Lung (tissue), 13 donors: ENCODE results near the gene SPPL2A. TPM values are rescaled to one million over a fixed set of nuclear protein-coding genes. Genes with fewer than 3 reads are reported as not detected.

Source experiments
- ATAC-seq: fragments of 200-7000 bp; cut with Tn5 transposase; one replicate; pipeline ENCODE4 v1.9.1; 2020; ENCODE audit warnings: moderate number of reproducible peaks; ENCODE audit not compliant: insufficient read depth, low FRiP score
- DNase-seq, 3 donors: peaks; one replicate each; pipeline ENCODE4 v3.0.0-alpha.2; 2013 to 2017
- H3K27ac ChIP-seq, 2 donors: one replicate each; pipeline ENCODE4 v1.5.1; 2013; ENCODE audit warnings: mild to moderate bottlenecking in 2 of 2, moderate library complexity in 2 of 2, control low read depth in 1 of 2, inconsistent platforms in 1 of 2, low read depth in 1 of 2, low read length in 1 of 2
- H3K27me3 ChIP-seq, 3 donors: one replicate each; pipeline ENCODE4 v1.5.1; 2013; ENCODE audit warnings: low read length in 2 of 3; ENCODE audit not compliant: control insufficient read depth in 3 of 3, insufficient read depth in 3 of 3
- H3K36me3 ChIP-seq, 4 donors: one replicate each; pipeline ENCODE4 v1.5.1; 2013; ENCODE audit warnings: low read length in 4 of 4, mild to moderate bottlenecking in 1 of 4, moderate library complexity in 1 of 4; ENCODE audit not compliant: control insufficient read depth in 4 of 4, insufficient read depth in 4 of 4
- H3K4me1 ChIP-seq, 5 donors: one replicate each; pipeline ENCODE4 v1.5.1; 2013; ENCODE audit warnings: low read length in 5 of 5, mild to moderate bottlenecking in 2 of 5, moderate library complexity in 1 of 5; ENCODE audit not compliant: control insufficient read depth in 5 of 5, insufficient read depth in 5 of 5
- H3K4me3 ChIP-seq: one replicate; pipeline ENCODE4 v1.5.1; 2013; ENCODE audit warnings: mild to moderate bottlenecking, control low read depth, moderate library complexity
- H3K9ac ChIP-seq, 2 donors: one replicate each; pipeline ENCODE4 v1.5.1; 2013; ENCODE audit warnings: low read length in 2 of 2, control low read depth in 1 of 2; ENCODE audit not compliant: insufficient read depth in 1 of 2
- H3K9me3 ChIP-seq, 4 donors: one replicate each; pipeline ENCODE4 v1.5.1; 2013; ENCODE audit warnings: low read length in 3 of 4, mild to moderate bottlenecking in 1 of 4, moderate library complexity in 1 of 4; ENCODE audit not compliant: control insufficient read depth in 4 of 4, insufficient read depth in 3 of 4
- WGBS, 2 donors: extraction: QIAGEN DNeasy Blood & Tissue Kit; methylation state at CpG; one replicate each; pipeline ENCODE4 v1.1.7; 2013; 5-methylcytosine and 5-hydroxymethylcytosine counted together
- polyA plus RNA-seq, 2 donors: library from polyadenylated mRNA; stranded (reverse); fragments of 200-250 nt; gene quantifications; one replicate each; pipeline ENCODE4 v1.2.1, GENCODE V29; 2013
- small RNA-seq: library from RNA; depleted of rRNA; stranded (forward); fragments of <200 nt; gene quantifications from one replicate; pipeline ENCODE3, GENCODE V24; 2014; ENCODE audit warnings: low replicate concordance
- total RNA-seq, 2 donors: library from RNA; depleted of rRNA in 1 of 2; stranded (reverse); fragments of >200 nt in 1 of 2; gene quantifications; one replicate each; pipeline ENCODE4 v1.2.1, GENCODE V29; 2014 to 2021
- TF ChIP-seq, protein P1 (sequence below): IDR thresholded peaks from 2 replicates; pipeline ENCODE4 v1.5.1; 2012; ENCODE audit warnings: mild to moderate bottlenecking; ENCODE audit errors: control extremely low read depth, extremely low read depth
- donor health status: control.
- donor health status: control.
- donor health status: Bipolar disorder and iron deficiency.
- donor health status: healthy.
- donor health status: DM: yes; HTN: yes; CAD: no.

SPPL2A gene
- total and polyA plus RNA-seq, 4 donors: 36.3 to 147 (median 124) TPM

DNA sequence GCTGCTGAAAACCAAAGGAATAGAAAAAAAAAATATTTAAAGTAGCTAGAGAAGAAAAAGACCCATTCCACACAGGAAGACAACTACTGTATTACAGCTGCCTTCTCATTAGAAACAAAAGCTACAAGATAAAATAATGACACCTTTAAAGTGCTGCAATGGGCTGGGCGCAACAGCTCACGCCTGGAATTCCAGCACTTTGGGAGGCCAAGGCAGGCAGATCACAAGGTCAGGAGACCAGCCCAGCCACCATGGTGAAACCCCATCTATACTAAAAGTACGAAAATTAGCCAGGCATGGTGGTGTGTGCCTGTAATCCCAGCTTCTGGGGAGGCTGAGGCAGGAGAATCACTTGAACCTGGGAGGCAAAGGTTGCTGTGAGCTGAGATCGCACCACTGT is 110.0 kb downstream of the SPPL2A start:
- no peaks in the 10 kb centered on the region for H3K9me3 ChIP-seq

DNA sequence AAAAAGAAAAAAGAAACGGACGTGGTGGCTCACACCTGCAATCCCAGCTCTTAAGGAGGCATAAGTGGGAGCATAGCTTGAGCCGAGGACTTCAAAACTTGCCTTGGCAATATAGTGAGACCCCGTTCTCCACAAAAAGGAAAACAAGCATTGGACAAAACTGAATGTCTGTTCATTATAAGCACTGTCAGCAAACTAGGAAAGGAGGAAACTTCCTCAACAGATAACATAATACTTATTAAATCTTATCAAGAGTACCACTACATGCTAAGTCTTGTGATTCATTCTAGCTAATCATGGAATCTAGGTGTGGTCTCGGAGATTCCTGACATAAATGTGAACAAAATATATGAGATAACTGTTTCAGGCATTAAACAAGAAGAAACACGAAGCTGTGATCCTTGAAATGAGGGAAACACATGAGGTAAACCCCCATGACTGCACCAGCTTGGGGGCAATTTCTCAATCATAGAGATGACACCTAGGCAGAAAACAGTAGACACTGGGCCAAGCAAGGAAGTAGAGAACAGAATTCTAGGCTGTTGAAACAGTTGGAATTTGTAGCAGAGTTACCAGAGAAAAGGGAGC is 112.3 kb downstream of the SPPL2A start:
- Histone ChIP-seq H3K9me3 (no peaks in the 10 kb centered on the region), H3K4me1 (no peaks in the 10 kb centered on the region), H3K36me3 (peaks cover 15 to 34% (median 23%) of the 10 kb centered on the region in 4 donors), H3K4me3 (no peak overlapping the region), H3K27ac (no peak overlapping the region), H3K9ac (no peak overlapping the region), H3K27me3 (no peaks in the 10 kb centered on the region)
- no peak for DNase-seq
- no peak for ATAC-seq
- TF ChIP-seq, protein P1, sequence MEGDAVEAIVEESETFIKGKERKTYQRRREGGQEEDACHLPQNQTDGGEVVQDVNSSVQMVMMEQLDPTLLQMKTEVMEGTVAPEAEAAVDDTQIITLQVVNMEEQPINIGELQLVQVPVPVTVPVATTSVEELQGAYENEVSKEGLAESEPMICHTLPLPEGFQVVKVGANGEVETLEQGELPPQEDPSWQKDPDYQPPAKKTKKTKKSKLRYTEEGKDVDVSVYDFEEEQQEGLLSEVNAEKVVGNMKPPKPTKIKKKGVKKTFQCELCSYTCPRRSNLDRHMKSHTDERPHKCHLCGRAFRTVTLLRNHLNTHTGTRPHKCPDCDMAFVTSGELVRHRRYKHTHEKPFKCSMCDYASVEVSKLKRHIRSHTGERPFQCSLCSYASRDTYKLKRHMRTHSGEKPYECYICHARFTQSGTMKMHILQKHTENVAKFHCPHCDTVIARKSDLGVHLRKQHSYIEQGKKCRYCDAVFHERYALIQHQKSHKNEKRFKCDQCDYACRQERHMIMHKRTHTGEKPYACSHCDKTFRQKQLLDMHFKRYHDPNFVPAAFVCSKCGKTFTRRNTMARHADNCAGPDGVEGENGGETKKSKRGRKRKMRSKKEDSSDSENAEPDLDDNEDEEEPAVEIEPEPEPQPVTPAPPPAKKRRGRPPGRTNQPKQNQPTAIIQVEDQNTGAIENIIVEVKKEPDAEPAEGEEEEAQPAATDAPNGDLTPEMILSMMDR: no peak
- WGBS, 2 donors: 86 to 91% methylated on average over 6 of the region's 6 CpGs

More for the DNA sequence above, 110.0 kb downstream of the SPPL2A start:
- DNase-seq: no peak
- H3K27me3 ChIP-seq: no peaks in the 10 kb centered on the region
- ATAC-seq: no peak
- 86 to 95% methylated on average over 4 of the region's 4 CpGs for WGBS, 2 donors
- H3K27ac ChIP-seq: peak overlapping the region in 1 of 2 donors; percentile 12
- H3K4me3 ChIP-seq: no peak overlapping the region
- TF ChIP-seq, protein P1: no peak
- H3K36me3 ChIP-seq: peaks cover 13 to 20% (median 17%) of the 10 kb centered on the region in 4 donors
- H3K9ac ChIP-seq: no peak overlapping the region
- H3K4me1 ChIP-seq: no peaks in the 10 kb centered on the region

DNA sequence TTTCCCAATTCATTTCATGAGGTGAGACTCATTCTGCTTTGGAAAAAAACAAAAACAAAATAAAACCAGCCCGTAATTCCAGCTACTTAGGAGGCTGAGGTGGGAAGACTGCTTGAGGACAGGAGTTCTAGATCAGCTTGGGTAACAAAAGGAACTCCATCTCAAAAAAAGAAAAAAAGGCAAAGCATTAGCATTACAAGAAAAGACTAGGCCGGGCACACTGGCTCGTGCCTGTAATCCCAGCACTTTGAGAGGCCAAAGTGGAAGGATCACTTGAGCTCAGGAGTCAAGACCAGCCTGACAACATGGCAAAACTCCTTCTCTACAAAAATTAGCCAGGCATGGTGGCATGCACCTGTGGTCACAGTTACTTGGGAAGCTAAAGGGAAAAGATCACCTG is 112.8 kb downstream of the SPPL2A start:
- TF ChIP-seq, protein P1: no peak
- H3K36me3 ChIP-seq: peaks cover 15 to 34% (median 23%) of the 10 kb centered on the region in 4 donors

More for the DNA sequence above, 112.8 kb downstream of the SPPL2A start:
- WGBS, 2 donors: 93 to 100% methylated on average over 3 of the region's 3 CpGs
- Histone ChIP-seq H3K9ac (no peak overlapping the region), H3K4me3 (no peak overlapping the region), H3K9me3 (no peaks in the 10 kb centered on the region), H3K27ac (no peak overlapping the region), H3K4me1 (no peaks in the 10 kb centered on the region), H3K27me3 (no peaks in the 10 kb centered on the region)
- DNase-seq (no peak), ATAC-seq (no peak)

Small RNAs within 50 kb of the gene (small RNA-seq; reads per million reads assigned to genes)
- gene AC012100.1 (not detected), gene RN7SL354P (not detected)

Other genes with a start within 250 kb of the SPPL2A start
- gene USP50, start 219.0 kb downstream of the SPPL2A start, total RNA-seq: under 1 TPM in 1 of 2 donors, not detected in 1; 0.34 TPM
- not detected for gene USP50, start 219.0 kb downstream of the SPPL2A start, polyA plus RNA-seq
- 10 to 100 TPM; 29.6 to 77.7 TPM for gene TRPM7, start 78.9 kb downstream of the SPPL2A start, total RNA-seq
- 10 to 100 TPM in 1 of 2 donors, 1 to 10 TPM in 1; 9.1 to 11.9 TPM for gene TRPM7, start 78.9 kb downstream of the SPPL2A start, polyA plus RNA-seq
- 10 to 100 TPM in 1 of 2 donors, 1 to 10 TPM in 1; 9.9 to 12.7 TPM for gene AP4E1, start 143.0 kb upstream of the SPPL2A start, total RNA-seq
- gene AP4E1, start 143.0 kb upstream of the SPPL2A start, polyA plus RNA-seq: 1 to 10 TPM; 2.2 to 3.5 TPM